ENCODE results near the gene STAT4.

DNA sequence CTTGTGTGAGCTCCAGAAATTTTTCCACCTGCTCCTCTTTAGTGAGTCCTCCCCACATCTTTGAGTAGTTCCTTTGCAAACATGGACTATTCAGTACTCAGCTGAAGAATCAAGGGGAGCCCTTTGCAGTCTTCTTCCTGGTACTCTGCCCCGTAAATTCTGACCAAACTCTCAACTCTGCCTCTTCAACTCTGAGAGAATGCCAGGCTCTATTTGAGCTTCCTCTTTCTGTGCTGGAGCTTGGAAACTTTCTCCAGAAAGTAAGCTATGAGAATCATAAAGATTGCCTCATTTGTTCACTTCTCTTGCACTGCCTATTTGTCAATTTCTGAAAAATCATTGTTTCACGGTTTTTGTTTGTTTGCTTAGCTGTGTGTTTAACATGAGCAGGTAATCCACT lies 7.4 kb upstream of the STAT4 start:
- TF ChIP-seq, protein P1, sequence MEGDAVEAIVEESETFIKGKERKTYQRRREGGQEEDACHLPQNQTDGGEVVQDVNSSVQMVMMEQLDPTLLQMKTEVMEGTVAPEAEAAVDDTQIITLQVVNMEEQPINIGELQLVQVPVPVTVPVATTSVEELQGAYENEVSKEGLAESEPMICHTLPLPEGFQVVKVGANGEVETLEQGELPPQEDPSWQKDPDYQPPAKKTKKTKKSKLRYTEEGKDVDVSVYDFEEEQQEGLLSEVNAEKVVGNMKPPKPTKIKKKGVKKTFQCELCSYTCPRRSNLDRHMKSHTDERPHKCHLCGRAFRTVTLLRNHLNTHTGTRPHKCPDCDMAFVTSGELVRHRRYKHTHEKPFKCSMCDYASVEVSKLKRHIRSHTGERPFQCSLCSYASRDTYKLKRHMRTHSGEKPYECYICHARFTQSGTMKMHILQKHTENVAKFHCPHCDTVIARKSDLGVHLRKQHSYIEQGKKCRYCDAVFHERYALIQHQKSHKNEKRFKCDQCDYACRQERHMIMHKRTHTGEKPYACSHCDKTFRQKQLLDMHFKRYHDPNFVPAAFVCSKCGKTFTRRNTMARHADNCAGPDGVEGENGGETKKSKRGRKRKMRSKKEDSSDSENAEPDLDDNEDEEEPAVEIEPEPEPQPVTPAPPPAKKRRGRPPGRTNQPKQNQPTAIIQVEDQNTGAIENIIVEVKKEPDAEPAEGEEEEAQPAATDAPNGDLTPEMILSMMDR (IDR thresholded peaks at IDR 0.05; ENCODE audit: low read depth, low read length, poor library complexity, severe bottlenecking): no peak
- TF ChIP-seq EZH2phosphoT487 (IDR thresholded peaks at IDR 0.05; ENCODE audit: borderline replicate concordance, low read length): no peak
